SK-N-MC (cell line): ENCODE measurements around the gene GPATCH4.

ENCODE experiments used
- EZH2 ChIP-seq: fragments of 200-600 bp; sonication (generic); IDR thresholded peaks from one replicate; pipeline ENCODE4 v1.6.1; 2017; ENCODE audit warnings: antibody characterized with exemption
- POLR2AphosphoS5 ChIP-seq: IDR thresholded peaks from 2 replicates; pipeline ENCODE4 v1.6.1; 2012; ENCODE audit warnings: mild to moderate bottlenecking, low read depth, low read length, borderline replicate concordance

GRCh38 chr1:156601122-156601830 is at the start of gene GPATCH4:
- TF ChIP-seq POLR2AphosphoS5 = peak; percentile 95
- no peak for TF ChIP-seq EZH2
